ENCODE results near the gene RABGEF1.
A peak's percentile ranks its signal among the peaks of the same experiment; 100 is the strongest.

RABGEF1 gene

DNA sequence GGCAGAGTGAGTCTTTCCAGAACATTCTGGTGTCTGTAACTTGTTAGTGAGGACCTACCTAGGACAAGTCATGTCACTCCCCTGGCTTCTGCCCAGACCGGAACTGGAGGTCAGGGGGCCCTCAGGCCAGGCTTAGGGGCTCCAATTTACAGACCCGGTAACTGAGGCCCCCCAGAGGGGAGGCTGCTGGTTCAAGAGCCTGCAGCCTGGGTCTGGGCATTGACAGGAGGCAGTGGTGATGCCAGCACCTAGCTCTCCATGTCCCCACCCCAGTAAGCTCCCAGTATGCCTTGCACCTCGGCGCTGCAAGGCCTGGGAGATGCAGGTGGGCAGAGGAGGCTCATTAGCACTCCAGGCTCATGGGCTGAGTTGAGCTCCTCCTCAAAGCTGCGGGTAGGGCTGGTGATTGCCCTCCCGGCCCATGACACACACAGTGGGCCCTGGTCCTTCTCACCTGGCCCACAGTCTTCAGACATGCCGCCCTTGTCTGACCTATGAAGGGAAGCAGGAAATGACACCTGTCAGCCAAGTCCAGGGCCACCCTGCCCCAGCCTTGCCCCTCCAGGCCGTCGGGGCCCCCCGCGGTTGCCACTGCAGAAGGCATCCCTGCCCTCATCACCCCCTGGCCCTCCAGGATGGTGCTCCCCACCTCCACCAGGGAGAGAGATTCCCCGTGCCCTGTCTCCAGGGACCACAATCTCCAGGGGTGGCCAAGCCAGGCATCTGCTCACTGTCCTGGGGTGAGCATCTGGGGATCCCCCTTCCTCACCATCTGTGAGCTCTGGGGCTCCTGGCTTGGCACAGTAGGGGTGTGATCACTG lies 92.2 kb downstream of the RABGEF1 start:
- no peak for TF ChIP-seq SNAI2 (CRISPR knock-in tag; IDR thresholded peaks at IDR 0.05)
- TF ChIP-seq OSR1 (CRISPR knock-in tag; IDR thresholded peaks at IDR 0.05), result no peak
- TF ChIP-seq, protein P1, sequence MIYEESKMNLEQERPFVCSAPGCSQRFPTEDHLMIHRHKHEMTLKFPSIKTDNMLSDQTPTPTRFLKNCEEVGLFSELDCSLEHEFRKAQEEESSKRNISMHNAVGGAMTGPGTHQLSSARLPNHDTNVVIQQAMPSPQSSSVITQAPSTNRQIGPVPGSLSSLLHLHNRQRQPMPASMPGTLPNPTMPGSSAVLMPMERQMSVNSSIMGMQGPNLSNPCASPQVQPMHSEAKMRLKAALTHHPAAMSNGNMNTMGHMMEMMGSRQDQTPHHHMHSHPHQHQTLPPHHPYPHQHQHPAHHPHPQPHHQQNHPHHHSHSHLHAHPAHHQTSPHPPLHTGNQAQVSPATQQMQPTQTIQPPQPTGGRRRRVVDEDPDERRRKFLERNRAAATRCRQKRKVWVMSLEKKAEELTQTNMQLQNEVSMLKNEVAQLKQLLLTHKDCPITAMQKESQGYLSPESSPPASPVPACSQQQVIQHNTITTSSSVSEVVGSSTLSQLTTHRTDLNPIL (CRISPR knock-in tag; IDR thresholded peaks at IDR 0.05; ENCODE audit: low read depth), result no peak
- ATAC-seq, result no peak; the same call in 2 of the 3 replicates

DNA sequence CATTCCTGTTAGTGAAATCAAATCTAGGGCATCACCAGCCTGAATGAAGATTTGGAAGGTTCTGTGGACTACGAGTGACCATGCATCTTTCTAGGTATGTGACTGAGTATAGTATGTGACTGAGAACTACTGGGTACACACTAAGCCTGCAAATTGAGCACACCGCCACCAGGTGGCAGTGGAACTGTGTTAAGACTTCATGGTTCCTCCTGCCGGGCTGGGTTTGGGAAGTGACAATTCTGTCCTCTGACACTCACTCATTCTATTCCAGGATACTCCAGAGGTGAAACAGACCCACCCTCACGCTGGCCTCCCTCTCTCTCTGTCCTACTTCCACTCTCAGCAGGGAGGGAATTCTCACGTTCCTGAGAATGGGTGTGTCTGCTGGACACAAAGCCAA lies 96.5 kb downstream of the RABGEF1 start:
- TF ChIP-seq, protein P2, sequence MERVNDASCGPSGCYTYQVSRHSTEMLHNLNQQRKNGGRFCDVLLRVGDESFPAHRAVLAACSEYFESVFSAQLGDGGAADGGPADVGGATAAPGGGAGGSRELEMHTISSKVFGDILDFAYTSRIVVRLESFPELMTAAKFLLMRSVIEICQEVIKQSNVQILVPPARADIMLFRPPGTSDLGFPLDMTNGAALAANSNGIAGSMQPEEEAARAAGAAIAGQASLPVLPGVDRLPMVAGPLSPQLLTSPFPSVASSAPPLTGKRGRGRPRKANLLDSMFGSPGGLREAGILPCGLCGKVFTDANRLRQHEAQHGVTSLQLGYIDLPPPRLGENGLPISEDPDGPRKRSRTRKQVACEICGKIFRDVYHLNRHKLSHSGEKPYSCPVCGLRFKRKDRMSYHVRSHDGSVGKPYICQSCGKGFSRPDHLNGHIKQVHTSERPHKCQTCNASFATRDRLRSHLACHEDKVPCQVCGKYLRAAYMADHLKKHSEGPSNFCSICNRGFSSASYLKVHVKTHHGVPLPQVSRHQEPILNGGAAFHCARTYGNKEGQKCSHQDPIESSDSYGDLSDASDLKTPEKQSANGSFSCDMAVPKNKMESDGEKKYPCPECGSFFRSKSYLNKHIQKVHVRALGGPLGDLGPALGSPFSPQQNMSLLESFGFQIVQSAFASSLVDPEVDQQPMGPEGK (CRISPR knock-in tag; IDR thresholded peaks at IDR 0.05; ENCODE audit: borderline replicate concordance), result no peak
- TF ChIP-seq, protein P3, sequence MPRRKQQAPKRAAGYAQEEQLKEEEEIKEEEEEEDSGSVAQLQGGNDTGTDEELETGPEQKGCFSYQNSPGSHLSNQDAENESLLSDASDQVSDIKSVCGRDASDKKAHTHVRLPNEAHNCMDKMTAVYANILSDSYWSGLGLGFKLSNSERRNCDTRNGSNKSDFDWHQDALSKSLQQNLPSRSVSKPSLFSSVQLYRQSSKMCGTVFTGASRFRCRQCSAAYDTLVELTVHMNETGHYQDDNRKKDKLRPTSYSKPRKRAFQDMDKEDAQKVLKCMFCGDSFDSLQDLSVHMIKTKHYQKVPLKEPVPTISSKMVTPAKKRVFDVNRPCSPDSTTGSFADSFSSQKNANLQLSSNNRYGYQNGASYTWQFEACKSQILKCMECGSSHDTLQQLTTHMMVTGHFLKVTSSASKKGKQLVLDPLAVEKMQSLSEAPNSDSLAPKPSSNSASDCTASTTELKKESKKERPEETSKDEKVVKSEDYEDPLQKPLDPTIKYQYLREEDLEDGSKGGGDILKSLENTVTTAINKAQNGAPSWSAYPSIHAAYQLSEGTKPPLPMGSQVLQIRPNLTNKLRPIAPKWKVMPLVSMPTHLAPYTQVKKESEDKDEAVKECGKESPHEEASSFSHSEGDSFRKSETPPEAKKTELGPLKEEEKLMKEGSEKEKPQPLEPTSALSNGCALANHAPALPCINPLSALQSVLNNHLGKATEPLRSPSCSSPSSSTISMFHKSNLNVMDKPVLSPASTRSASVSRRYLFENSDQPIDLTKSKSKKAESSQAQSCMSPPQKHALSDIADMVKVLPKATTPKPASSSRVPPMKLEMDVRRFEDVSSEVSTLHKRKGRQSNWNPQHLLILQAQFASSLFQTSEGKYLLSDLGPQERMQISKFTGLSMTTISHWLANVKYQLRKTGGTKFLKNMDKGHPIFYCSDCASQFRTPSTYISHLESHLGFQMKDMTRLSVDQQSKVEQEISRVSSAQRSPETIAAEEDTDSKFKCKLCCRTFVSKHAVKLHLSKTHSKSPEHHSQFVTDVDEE (CRISPR knock-in tag; IDR thresholded peaks at IDR 0.05), result no peak
- no peak for TF ChIP-seq ARNTL (CRISPR knock-in tag; IDR thresholded peaks at IDR 0.05; ENCODE audit: borderline replicate concordance, low read depth)
- TF ChIP-seq, protein P1 (CRISPR knock-in tag; IDR thresholded peaks at IDR 0.05; ENCODE audit: low read depth), result no peak
- TF ChIP-seq ZNF8 (CRISPR knock-in tag; IDR thresholded peaks at IDR 0.05), result no peak
- TF ChIP-seq ZFP3 (CRISPR knock-in tag; IDR thresholded peaks at IDR 0.05), result no peak
- 0 out of 3 replicates have a peak, but pooled peaks have one; percentile 18 for ATAC-seq

DNA sequence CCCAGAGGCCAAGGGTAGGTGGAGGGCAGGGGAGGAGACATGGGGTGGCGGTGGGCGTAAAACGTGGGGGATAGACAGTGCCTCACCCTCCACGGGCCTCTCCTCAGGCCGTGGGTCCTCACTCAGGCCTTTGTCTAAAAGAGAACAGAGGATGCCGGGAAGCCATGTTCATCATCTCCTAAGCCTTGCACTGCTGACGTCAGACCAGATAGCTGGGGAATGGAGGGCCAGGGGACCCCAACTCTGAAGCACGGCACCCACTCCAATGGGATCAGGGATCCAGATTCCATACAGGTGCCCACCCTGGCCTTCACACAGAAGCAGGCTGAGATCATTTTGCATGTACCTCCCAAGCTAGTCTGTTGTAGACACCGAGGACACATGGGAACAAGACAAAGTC lies 97.1 kb downstream of the RABGEF1 start:
- TF ChIP-seq ISL1 (CRISPR knock-in tag; IDR thresholded peaks at IDR 0.05), result no peak

DNA sequence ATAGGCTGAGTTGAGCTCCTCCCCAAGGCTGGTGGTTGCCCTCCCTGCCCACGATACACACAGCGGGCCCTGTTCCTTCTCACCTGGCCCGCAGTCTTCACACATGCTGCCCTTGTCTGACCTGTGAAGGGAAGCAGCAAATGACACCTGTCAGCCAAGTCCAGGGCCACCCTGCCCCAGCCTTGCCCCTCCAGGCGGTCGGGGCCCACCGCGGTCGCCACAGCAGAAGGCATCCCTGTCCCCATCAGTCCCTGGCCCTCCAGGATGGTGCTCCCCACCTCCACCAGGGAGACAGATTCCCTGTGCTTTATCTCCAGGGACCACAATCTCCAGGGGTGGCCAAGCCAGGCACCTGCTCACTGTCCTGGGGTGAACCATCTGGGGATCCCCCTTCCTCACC lies 99.3 kb downstream of the RABGEF1 start:
- TF ChIP-seq, protein P3 (CRISPR knock-in tag; IDR thresholded peaks at IDR 0.05), result no peak
- TF ChIP-seq OSR1 (CRISPR knock-in tag; IDR thresholded peaks at IDR 0.05) (no peak), ZFP3 (CRISPR knock-in tag; IDR thresholded peaks at IDR 0.05) (no peak), ZC3H10 (CRISPR knock-in tag; IDR thresholded peaks at IDR 0.05) (no peak), SNAI2 (CRISPR knock-in tag; IDR thresholded peaks at IDR 0.05) (no peak), ESRRG (CRISPR knock-in tag; IDR thresholded peaks at IDR 0.05) (no peak), ARNTL (CRISPR knock-in tag; IDR thresholded peaks at IDR 0.05; ENCODE audit: borderline replicate concordance, low read depth) (no peak), ZNF8 (CRISPR knock-in tag; IDR thresholded peaks at IDR 0.05) (no peak), PPARA (CRISPR knock-in tag; IDR thresholded peaks at IDR 0.05; ENCODE audit: borderline replicate concordance) (no peak), BACH2 (CRISPR knock-in tag; IDR thresholded peaks at IDR 0.05; ENCODE audit: borderline replicate concordance) (no peak), ZNF565 (CRISPR knock-in tag; conservative IDR thresholded peaks at IDR 0.05; ENCODE audit: low read depth) (no peak), TOX (CRISPR knock-in tag; IDR thresholded peaks at IDR 0.05; ENCODE audit: borderline replicate concordance) (no peak), ZNF70 (CRISPR knock-in tag; IDR thresholded peaks at IDR 0.05) (no peak), ZFP30 (CRISPR knock-in tag; IDR thresholded peaks at IDR 0.05) (no peak), GLIS3 (CRISPR knock-in tag; IDR thresholded peaks at IDR 0.05) (no peak), TCF4 (CRISPR knock-in tag; IDR thresholded peaks at IDR 0.05; ENCODE audit: borderline replicate concordance) (no peak), CSDC2 (CRISPR knock-in tag; IDR thresholded peaks at IDR 0.05) (no peak)
- TF ChIP-seq, protein P4, sequence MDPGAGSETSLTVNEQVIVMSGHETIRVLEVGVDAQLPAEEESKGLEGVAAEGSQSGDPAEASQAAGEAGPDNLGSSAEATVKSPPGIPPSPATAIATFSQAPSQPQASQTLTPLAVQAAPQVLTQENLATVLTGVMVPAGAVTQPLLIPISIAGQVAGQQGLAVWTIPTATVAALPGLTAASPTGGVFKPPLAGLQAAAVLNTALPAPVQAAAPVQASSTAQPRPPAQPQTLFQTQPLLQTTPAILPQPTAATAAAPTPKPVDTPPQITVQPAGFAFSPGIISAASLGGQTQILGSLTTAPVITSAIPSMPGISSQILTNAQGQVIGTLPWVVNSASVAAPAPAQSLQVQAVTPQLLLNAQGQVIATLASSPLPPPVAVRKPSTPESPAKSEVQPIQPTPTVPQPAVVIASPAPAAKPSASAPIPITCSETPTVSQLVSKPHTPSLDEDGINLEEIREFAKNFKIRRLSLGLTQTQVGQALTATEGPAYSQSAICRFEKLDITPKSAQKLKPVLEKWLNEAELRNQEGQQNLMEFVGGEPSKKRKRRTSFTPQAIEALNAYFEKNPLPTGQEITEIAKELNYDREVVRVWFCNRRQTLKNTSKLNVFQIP (CRISPR knock-in tag; IDR thresholded peaks at IDR 0.05; ENCODE audit: borderline replicate concordance, low read depth), result no peak
- TF ChIP-seq, protein P5, sequence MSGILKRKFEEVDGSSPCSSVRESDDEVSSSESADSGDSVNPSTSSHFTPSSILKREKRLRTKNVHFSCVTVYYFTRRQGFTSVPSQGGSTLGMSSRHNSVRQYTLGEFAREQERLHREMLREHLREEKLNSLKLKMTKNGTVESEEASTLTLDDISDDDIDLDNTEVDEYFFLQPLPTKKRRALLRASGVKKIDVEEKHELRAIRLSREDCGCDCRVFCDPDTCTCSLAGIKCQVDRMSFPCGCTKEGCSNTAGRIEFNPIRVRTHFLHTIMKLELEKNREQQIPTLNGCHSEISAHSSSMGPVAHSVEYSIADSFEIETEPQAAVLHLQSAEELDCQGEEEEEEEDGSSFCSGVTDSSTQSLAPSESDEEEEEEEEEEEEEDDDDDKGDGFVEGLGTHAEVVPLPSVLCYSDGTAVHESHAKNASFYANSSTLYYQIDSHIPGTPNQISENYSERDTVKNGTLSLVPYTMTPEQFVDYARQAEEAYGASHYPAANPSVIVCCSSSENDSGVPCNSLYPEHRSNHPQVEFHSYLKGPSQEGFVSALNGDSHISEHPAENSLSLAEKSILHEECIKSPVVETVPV (CRISPR knock-in tag; IDR thresholded peaks at IDR 0.05), result no peak
- ATAC-seq, result no peak

More for the DNA sequence above, 97.1 kb downstream of the RABGEF1 start:
- ATAC-seq, result no peak
